Suprapubic skin (tissue), 4 donors: ENCODE results near the gene LZIC. TPM values are rescaled to one million over a fixed set of nuclear protein-coding genes. Genes with fewer than 3 reads are reported as not detected.

ENCODE experiments used
- DNase-seq, 2 donors: peaks; one replicate each; pipeline ENCODE4 v3.0.0-alpha.2; 2019; ENCODE audit warnings: low spot score in 2 of 2
- H3K27ac ChIP-seq: fragments of 200-600 bp; sonication (generic); one replicate; pipeline ENCODE4 v1.5.1; 2019
- H3K27me3 ChIP-seq: fragments of 200-600 bp; sonication (generic); one replicate; pipeline ENCODE4 v1.5.1; 2019
- H3K36me3 ChIP-seq: fragments of 200-600 bp; sonication (generic); one replicate; pipeline ENCODE4 v1.5.1; 2019
- H3K4me1 ChIP-seq: fragments of 200-600 bp; sonication (generic); one replicate; pipeline ENCODE4 v1.5.1; 2019
- H3K4me3 ChIP-seq: fragments of 200-600 bp; sonication (generic); one replicate; pipeline ENCODE4 v1.5.1; 2019; ENCODE audit warnings: mild to moderate bottlenecking
- H3K9me3 ChIP-seq: fragments of 200-600 bp; sonication (generic); one replicate; pipeline ENCODE4 v1.5.1; 2019
- EP300 ChIP-seq: sonication (generic); formaldehyde crosslinking; IDR thresholded peaks from one replicate; pipeline ENCODE4 v1.6.1; 2017; ENCODE audit warnings: antibody characterized with exemption
- POLR2A ChIP-seq, 2 donors: fragments of 450-650 bp; IDR thresholded peaks; one replicate each; pipeline ENCODE4 v1.6.1; 2017; ENCODE audit warnings: antibody characterized with exemption in 2 of 2, mild to moderate bottlenecking in 2 of 2, moderate library complexity in 2 of 2
- POLR2AphosphoS5 ChIP-seq, 3 donors: sonication (generic); formaldehyde crosslinking; IDR thresholded peaks; one replicate each; pipeline ENCODE4 v1.6.1; 2017; ENCODE audit warnings: antibody characterized with exemption in 3 of 3
- WGBS: methylation state at CpG from one replicate; pipeline ENCODE4 v1.1.5; 2018; 5-methylcytosine and 5-hydroxymethylcytosine counted together
- total RNA-seq, 4 donors: library from RNA; depleted of rRNA; stranded (reverse); fragments of >200 nt; gene quantifications; one replicate each; pipeline ENCODE4 v1.1.0, GENCODE V29; 2016
- TF ChIP-seq, protein P1 (sequence below), 2 donors: fragments of 200-600 bp in 1 of 2; fragments of 450-650 bp in 1 of 2; sonication (generic) in 1 of 2; IDR thresholded peaks; one replicate each; pipeline ENCODE4 v1.5.1; 2016 to 2019; ENCODE audit warnings: antibody characterized with exemption in 2 of 2, mild to moderate bottlenecking in 1 of 2, moderate library complexity in 1 of 2

The LZIC gene
- 10 to 100 TPM; 19.8 to 33.4 (median 23.5) TPM for total RNA-seq

DNA sequence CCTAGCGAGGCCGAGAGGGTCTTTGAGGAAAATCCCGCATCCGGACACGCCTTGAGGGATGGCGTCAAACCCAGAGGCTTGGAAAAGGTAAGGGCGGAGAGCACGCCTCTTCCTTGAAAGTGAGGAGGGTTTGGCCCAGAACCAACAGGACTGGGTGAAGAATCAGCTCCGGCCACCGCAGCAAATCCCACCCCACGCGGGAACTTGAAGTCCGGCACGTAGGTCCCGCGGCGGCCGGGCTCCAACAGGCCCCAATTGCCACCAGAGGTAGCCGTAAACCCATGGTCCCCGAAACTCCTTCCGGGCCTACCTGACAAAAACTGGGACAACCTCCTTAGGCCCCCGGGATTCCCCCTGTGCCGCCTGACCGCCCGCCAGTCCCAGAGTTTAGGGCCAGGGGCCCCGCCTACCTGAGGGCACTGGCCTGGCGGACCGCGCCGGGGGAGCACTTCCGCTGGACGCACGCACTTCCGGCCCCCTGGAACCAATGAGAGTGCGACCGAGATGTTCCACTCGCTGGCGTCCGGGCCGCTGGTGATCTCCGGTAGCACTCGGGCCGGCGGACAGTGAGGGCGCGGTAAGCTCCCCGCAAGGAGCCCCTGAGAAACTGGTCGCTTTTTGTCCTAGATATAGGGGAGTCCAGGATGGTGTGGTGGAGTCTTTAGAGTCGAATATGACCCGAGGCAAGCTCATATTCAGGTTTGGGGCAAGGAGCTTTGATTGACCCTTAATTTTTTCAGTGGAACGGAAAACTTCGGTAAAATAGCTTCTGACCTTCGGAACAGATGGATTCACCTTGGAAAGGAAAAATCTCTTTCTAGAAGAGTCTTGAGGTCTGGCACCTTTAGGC lies at the start of gene LZIC, which contains the start of gene NMNAT1:
TSS of gene LZIC (minus strand) at position 453 of the 850 bp plus-strand sequence. CDS start 6,772 bp downstream, outside the sequence.
TSS of gene NMNAT1 (plus strand) at position 537 of the 850 bp plus-strand sequence. CDS start 28,599 bp downstream, outside the sequence.
- WGBS, result 2% methylated on average over 16 of the region's 53 CpGs
- H3K27me3 ChIP-seq, result no peaks in the 10 kb centered on the region

DNA sequence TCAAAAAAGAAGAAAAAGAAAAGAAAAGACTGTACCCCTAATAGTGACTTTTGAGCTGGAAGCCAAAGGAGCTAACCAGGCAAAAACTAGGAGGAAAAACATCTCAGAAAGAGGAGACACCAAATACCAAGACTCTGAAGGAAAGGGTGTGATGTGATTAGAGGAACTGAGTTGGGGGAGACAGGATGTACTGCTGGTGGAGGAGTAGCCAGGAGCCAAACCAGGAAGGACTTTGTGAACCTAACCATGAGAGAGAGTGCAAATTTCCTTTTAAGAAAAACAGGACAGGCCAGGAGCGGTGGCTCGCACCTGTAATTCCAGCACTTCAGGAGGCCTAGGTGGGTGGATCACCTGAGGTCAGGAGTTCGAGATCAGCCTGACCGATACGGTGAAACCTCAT lies 49.7 kb upstream of the LZIC start:
- Histone ChIP-seq H3K36me3 (no peaks in the 10 kb centered on the region), H3K9me3 (no peaks in the 10 kb centered on the region), H3K27ac (no peak overlapping the region), H3K4me1 (peaks cover 13% of the 10 kb centered on the region), H3K27me3 (peaks cover 13% of the 10 kb centered on the region), H3K4me3 (no peak overlapping the region)
- DNase-seq, result no peak
- 77% methylated on average over 5 of the region's 5 CpGs for WGBS
- TF ChIP-seq POLR2AphosphoS5 (IDR thresholded peaks at IDR 0.05) (no peak), POLR2A (IDR thresholded peaks at IDR 0.05) (no peak), EP300 (no peak)
- TF ChIP-seq, protein P1, sequence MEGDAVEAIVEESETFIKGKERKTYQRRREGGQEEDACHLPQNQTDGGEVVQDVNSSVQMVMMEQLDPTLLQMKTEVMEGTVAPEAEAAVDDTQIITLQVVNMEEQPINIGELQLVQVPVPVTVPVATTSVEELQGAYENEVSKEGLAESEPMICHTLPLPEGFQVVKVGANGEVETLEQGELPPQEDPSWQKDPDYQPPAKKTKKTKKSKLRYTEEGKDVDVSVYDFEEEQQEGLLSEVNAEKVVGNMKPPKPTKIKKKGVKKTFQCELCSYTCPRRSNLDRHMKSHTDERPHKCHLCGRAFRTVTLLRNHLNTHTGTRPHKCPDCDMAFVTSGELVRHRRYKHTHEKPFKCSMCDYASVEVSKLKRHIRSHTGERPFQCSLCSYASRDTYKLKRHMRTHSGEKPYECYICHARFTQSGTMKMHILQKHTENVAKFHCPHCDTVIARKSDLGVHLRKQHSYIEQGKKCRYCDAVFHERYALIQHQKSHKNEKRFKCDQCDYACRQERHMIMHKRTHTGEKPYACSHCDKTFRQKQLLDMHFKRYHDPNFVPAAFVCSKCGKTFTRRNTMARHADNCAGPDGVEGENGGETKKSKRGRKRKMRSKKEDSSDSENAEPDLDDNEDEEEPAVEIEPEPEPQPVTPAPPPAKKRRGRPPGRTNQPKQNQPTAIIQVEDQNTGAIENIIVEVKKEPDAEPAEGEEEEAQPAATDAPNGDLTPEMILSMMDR (IDR thresholded peaks at IDR 0.05), result no peak

More for the DNA sequence above, at the start of gene LZIC, which contains the start of gene NMNAT1:
- Histone ChIP-seq H3K36me3 (peaks cover 15% of the 10 kb centered on the region), H3K27ac (peak within 1 kb of the TSS; percentile 88), H3K9me3 (no peaks in the 10 kb centered on the region), H3K4me3 (peak within 1 kb of the TSS; percentile 91), H3K4me1 (peaks cover 19% of the 10 kb centered on the region)
- DNase-seq, result peak; percentile 96 to 97
- TF ChIP-seq, protein P1 (IDR thresholded peaks at IDR 0.05), result no peak
- TF ChIP-seq EP300 (no peak), POLR2A (IDR thresholded peaks at IDR 0.05) (peak in 1 of 2 donors; percentile 76), POLR2AphosphoS5 (IDR thresholded peaks at IDR 0.05) (peak in 2 of 3 donors; percentile 77 to 96)

DNA sequence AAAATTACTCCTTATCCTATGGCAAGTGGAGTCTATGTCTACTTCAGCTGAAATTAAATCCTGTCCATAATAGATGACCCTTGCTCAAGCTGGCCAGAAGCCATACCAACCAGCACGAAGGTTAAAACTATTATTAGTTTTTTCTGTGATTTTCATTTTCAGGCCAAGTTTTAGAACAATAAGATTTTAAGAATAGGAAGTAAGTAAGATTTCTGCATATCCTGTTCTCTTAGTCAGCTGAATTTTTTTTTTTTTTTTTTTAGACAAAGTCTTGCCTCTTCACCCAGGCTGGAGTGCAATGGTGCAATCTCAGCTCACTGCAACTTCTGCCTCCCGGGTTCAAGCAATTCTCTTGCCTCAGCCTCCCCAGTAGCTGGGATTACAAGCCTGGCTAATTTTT lies 47.8 kb upstream of the LZIC start:
- H3K27me3 ChIP-seq, result no peaks in the 10 kb centered on the region

DNA sequence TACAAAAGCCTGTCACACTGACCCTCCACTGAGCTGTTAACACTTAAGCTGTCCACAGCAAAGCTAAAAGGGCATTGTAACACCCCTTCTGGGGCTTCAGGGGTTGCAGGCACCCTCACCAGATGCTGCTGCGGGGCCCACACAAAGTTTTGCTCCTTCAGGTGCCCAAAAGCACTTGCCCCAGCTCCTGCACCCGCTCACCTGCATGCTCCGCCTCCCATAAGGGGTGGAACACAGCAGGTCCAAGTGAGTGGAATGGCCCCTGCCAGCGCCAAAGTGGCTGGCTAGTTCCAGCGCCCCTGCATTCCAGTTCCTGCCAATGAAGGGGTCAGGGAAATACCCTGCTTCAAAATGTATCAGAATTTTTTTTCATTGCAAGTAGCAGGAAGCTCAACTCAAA lies 46.6 kb upstream of the LZIC start:
- no peaks in the 10 kb centered on the region for H3K36me3 ChIP-seq
- H3K9me3 ChIP-seq, result no peaks in the 10 kb centered on the region
- WGBS, result 92% methylated on average over 5 of the region's 5 CpGs
- H3K4me3 ChIP-seq, result no peak overlapping the region
- no peak for DNase-seq
- TF ChIP-seq, protein P1 (IDR thresholded peaks at IDR 0.05), result no peak
- TF ChIP-seq POLR2A (IDR thresholded peaks at IDR 0.05) (no peak), POLR2AphosphoS5 (IDR thresholded peaks at IDR 0.05) (no peak), EP300 (no peak)
- no peaks in the 10 kb centered on the region for H3K4me1 ChIP-seq
- H3K27ac ChIP-seq, result no peak overlapping the region
- no peaks in the 10 kb centered on the region for H3K27me3 ChIP-seq

More for the DNA sequence above, 47.8 kb upstream of the LZIC start:
- 46% methylated on average over 2 of the region's 2 CpGs for WGBS
- TF ChIP-seq, protein P1 (IDR thresholded peaks at IDR 0.05), result no peak
- TF ChIP-seq POLR2AphosphoS5 (IDR thresholded peaks at IDR 0.05), result no peak
- no peak for TF ChIP-seq POLR2A (IDR thresholded peaks at IDR 0.05)
- TF ChIP-seq EP300, result no peak
- H3K27ac ChIP-seq, result no peak overlapping the region
- no peaks in the 10 kb centered on the region for H3K4me1 ChIP-seq
- DNase-seq, result no peak
- H3K9me3 ChIP-seq, result no peaks in the 10 kb centered on the region
- H3K36me3 ChIP-seq, result no peaks in the 10 kb centered on the region
- H3K4me3 ChIP-seq, result no peak overlapping the region

DNA sequence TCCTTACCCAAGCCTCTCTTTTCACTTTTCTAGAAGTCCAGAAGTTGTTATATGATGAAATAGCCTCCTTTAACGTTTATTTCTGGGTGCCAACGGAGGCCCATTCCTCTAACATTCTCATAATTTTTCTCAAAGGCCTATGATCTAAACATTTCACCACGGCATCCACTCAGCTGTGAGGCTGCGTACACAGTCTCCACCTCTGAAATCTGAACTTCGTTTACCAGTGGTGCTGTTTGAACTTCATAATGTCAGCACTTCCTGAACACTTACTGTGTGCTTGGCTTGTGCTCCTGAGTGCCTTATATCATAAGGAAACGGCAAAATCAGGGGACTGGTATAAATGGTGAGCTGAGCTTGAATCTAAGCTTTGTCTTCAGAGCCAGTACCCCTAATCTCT lies 41.8 kb upstream of the LZIC start:
- Histone ChIP-seq H3K36me3 (peaks cover 37% of the 10 kb centered on the region), H3K27me3 (no peaks in the 10 kb centered on the region), H3K4me3 (no peak overlapping the region), H3K9me3 (no peaks in the 10 kb centered on the region), H3K27ac (no peak overlapping the region), H3K4me1 (no peaks in the 10 kb centered on the region)
- no peak for DNase-seq
- WGBS, result 62% methylated on average over 6 of the region's 6 CpGs
- TF ChIP-seq EP300 (no peak), POLR2AphosphoS5 (IDR thresholded peaks at IDR 0.05) (no peak), POLR2A (IDR thresholded peaks at IDR 0.05) (no peak)
- TF ChIP-seq, protein P1 (IDR thresholded peaks at IDR 0.05), result no peak
